H9 (cell line): ENCODE data around the gene PTMA. TPM values are rescaled to one million over a fixed set of nuclear protein-coding genes. Genes with fewer than 3 reads are reported as not detected.
A peak's percentile ranks its signal among the peaks of the same experiment; 100 is the strongest.

ENCODE experiments used
- DNase-seq: peaks from one replicate; pipeline ENCODE4 v3.0.0-alpha.2; 2017
- H2AFZ ChIP-seq: one replicate; pipeline ENCODE4 v1.6.1; 2013; ENCODE audit warnings: mild to moderate bottlenecking, low read length, control low read depth, moderate library complexity
- H2AK5ac ChIP-seq: 2 replicates; pipeline ENCODE4 v1.6.1; 2013; ENCODE audit warnings: low read length, control low read depth, mixed read lengths; ENCODE audit not compliant: insufficient read length
- H2BK120ac ChIP-seq: one replicate; pipeline ENCODE4 v1.6.1; 2013; ENCODE audit warnings: low read depth, mild to moderate bottlenecking, low read length, control low read depth, inconsistent platforms; ENCODE audit not compliant: poor library complexity, severe bottlenecking
- H2BK12ac ChIP-seq: 2 replicates; pipeline ENCODE4 v1.6.1; 2013; ENCODE audit warnings: low read length, control low read depth, mixed read lengths, low read depth; ENCODE audit not compliant: insufficient read length
- H2BK15ac ChIP-seq: 2 replicates; pipeline ENCODE4 v1.6.1; 2013; ENCODE audit warnings: low read depth, low read length, control low read depth
- H2BK20ac ChIP-seq: one replicate; pipeline ENCODE4 v1.6.1; 2013; ENCODE audit warnings: low read depth, mild to moderate bottlenecking, low read length, control low read depth, inconsistent platforms; ENCODE audit not compliant: poor library complexity, severe bottlenecking
- H2BK5ac ChIP-seq: 2 replicates; pipeline ENCODE4 v1.6.1; 2013; ENCODE audit warnings: low read length, control low read depth, mixed read lengths; ENCODE audit not compliant: insufficient read length
- H3K14ac ChIP-seq: 2 replicates; pipeline ENCODE4 v1.6.1; 2013; ENCODE audit warnings: low read length, control low read depth; ENCODE audit not compliant: insufficient read depth
- H3K18ac ChIP-seq: 2 replicates; pipeline ENCODE4 v1.6.1; 2013; ENCODE audit warnings: low read depth, mild to moderate bottlenecking, mixed read lengths, low read length, control low read depth; ENCODE audit not compliant: insufficient read length
- H3K23ac ChIP-seq: 2 replicates; pipeline ENCODE4 v1.6.1; 2013; ENCODE audit warnings: low read length, control low read depth, mixed read lengths, low read depth; ENCODE audit not compliant: insufficient read length
- H3K23me2 ChIP-seq: 2 replicates; pipeline ENCODE4 v1.6.1; 2013; ENCODE audit warnings: low read depth, mild to moderate bottlenecking, mixed read lengths, low read length, control low read depth; ENCODE audit not compliant: insufficient read length, poor library complexity, severe bottlenecking
- H3K27ac ChIP-seq: 2 replicates; pipeline ENCODE4 v1.5.1; 2013; ENCODE audit warnings: low read length, control low read depth, mixed read lengths, low read depth; ENCODE audit not compliant: insufficient read length
- H3K27me3 ChIP-seq: 2 replicates; pipeline ENCODE4 v1.6.1; 2013; ENCODE audit warnings: low read length, control low read depth, inconsistent platforms; ENCODE audit not compliant: insufficient read depth
- H3K4ac ChIP-seq: 2 replicates; pipeline ENCODE4 v1.6.1; 2013; ENCODE audit warnings: low read depth, mild to moderate bottlenecking, control low read depth, inconsistent platforms, low read length, moderate library complexity
- H3K4me1 ChIP-seq: 2 replicates; pipeline ENCODE4 v1.6.1; 2013; ENCODE audit warnings: low read length, control low read depth, inconsistent platforms; ENCODE audit not compliant: insufficient read depth
- H3K4me2 ChIP-seq: 2 replicates; pipeline ENCODE4 v1.6.1; 2013; ENCODE audit warnings: low read length, control low read depth, mixed read lengths; ENCODE audit not compliant: insufficient read length, insufficient read depth
- H3K56ac ChIP-seq: 2 replicates; pipeline ENCODE4 v1.6.1; 2013; ENCODE audit warnings: low read depth, mild to moderate bottlenecking, mixed read lengths, low read length, control low read depth; ENCODE audit not compliant: insufficient read length
- H3K79me1 ChIP-seq: 2 replicates; pipeline ENCODE4 v1.6.1; 2013; ENCODE audit warnings: low read depth, mild to moderate bottlenecking, moderate library complexity, low read length, control low read depth, inconsistent platforms; ENCODE audit not compliant: insufficient read depth, poor library complexity, severe bottlenecking
- H3K79me2 ChIP-seq: 2 replicates; pipeline ENCODE4 v1.6.1; 2013; ENCODE audit warnings: low read length, control low read depth, inconsistent platforms; ENCODE audit not compliant: insufficient read depth
- H3K9ac ChIP-seq: 2 replicates; pipeline ENCODE4 v1.6.1; 2013; ENCODE audit warnings: low read length, control low read depth, mixed read lengths; ENCODE audit not compliant: insufficient read length; ENCODE audit errors: extremely low read depth
- H3K9me3 ChIP-seq: one replicate; pipeline ENCODE4 v1.6.1; 2013; ENCODE audit warnings: low read depth, low read length, inconsistent platforms; ENCODE audit not compliant: control insufficient read depth
- H3T11ph ChIP-seq: one replicate; pipeline ENCODE4 v1.6.1; 2013; ENCODE audit warnings: mild to moderate bottlenecking, low read length, control low read depth, inconsistent platforms
- H4K20me1 ChIP-seq: one replicate; pipeline ENCODE4 v1.6.1; 2013; ENCODE audit not compliant: control insufficient read depth, insufficient read length, insufficient read depth
- H4K5ac ChIP-seq: 2 replicates; pipeline ENCODE4 v1.6.1; 2013; ENCODE audit warnings: low read depth, mild to moderate bottlenecking, mixed read lengths, low read length, control low read depth; ENCODE audit not compliant: insufficient read length
- H4K8ac ChIP-seq: replicated peaks from 2 replicates; pipeline ENCODE4 v1.6.1; 2013; ENCODE audit warnings: low read length, control low read depth, mixed read lengths, low read depth; ENCODE audit not compliant: insufficient read length
- H4K91ac ChIP-seq: 2 replicates; pipeline ENCODE4 v1.6.1; 2013; ENCODE audit warnings: low read depth, mild to moderate bottlenecking, moderate library complexity, mixed read lengths, low read length, control low read depth; ENCODE audit not compliant: insufficient read length
- H3K27ac Mint-ChIP-seq, 3 experiments: 2 replicates in 2 of 3; 3 replicates in 1 of 3; pipeline ENCODE4 v1.8.0; 2020 to 2021; ENCODE audit warnings: mixed read lengths in 3 of 3, mild to moderate bottlenecking in 1 of 3, moderate library complexity in 1 of 3
- H3K27me3 Mint-ChIP-seq: 2 replicates; pipeline ENCODE4 v1.8.0; 2021; ENCODE audit warnings: low read depth, mild to moderate bottlenecking, moderate library complexity, mixed read lengths
- H3K36me3 Mint-ChIP-seq, 3 experiments: 2 replicates in 2 of 3; 3 replicates in 1 of 3; pipeline ENCODE4 v1.8.0; 2020 to 2021; ENCODE audit warnings: low read depth in 3 of 3, mixed read lengths in 3 of 3; ENCODE audit not compliant: insufficient read depth in 1 of 3
- H3K4me1 Mint-ChIP-seq, 2 experiments: 2 replicates each; pipeline ENCODE4 v1.8.0; 2020; ENCODE audit warnings: mixed read lengths in 2 of 2
- H3K4me3 Mint-ChIP-seq, 2 experiments: 2 replicates in 1 of 2; 3 replicates in 1 of 2; pipeline ENCODE4 v1.8.0; 2020 to 2021; ENCODE audit warnings: mild to moderate bottlenecking in 2 of 2, mixed read lengths in 2 of 2, moderate library complexity in 1 of 2
- H3K9me3 Mint-ChIP-seq, 2 experiments: 2 replicates in 1 of 2; 3 replicates in 1 of 2; pipeline ENCODE4 v1.8.0; 2020; ENCODE audit warnings: mild to moderate bottlenecking in 2 of 2, mixed read lengths in 2 of 2, moderate library complexity in 1 of 2
- CTCF ChIP-seq: fragments of 200-600 bp; sonication (generic); conservative IDR thresholded peaks from 3 replicates; pipeline ENCODE4 v1.8.0; 2021; ENCODE audit warnings: antibody characterized with exemption, mild to moderate bottlenecking
- WGBS: extraction: QIAGEN DNeasy Blood & Tissue Kit; methylation state at CpG from one replicate; pipeline ENCODE4 v1.1.7; 2013; ENCODE audit warnings: missing lambda C conversion rate, low lambda C conversion rate, mixed read lengths; ENCODE audit not compliant: insufficient read length; ENCODE audit errors: extremely low coverage; 5-methylcytosine and 5-hydroxymethylcytosine counted together
- total RNA-seq: library from RNA; stranded (reverse); gene quantifications from 2 replicates; pipeline ENCODE4 v1.2.1, GENCODE V29; 2021

The PTMA gene
- total RNA-seq, 1 experiment from 2014 or later: 1,963 TPM

GRCh38 chr2:231662028-231662810 is 46.1 kb upstream of the PTMA start:
- H3K27ac Mint-ChIP-seq: peak overlapping the region; percentile 8 to 92 (median 50); a peak in 4 of 7 replicates
- Histone ChIP-seq H4K91ac (peak overlapping the region; percentile 39), H3K23me2 (peaks cover 3% of the 10 kb centered on the region), H3K9me3 (no peaks in the 10 kb centered on the region), H3K14ac (peak overlapping the region; percentile 83), H3K18ac (peak overlapping the region; percentile 74), H3K4me1 (peaks cover 4% of the 10 kb centered on the region; the same call in 1 of the 2 replicates), H3K56ac (no peak overlapping the region), H2BK5ac (no peak overlapping the region), H3K9ac (peak overlapping the region; percentile 47), H2AFZ (no peak overlapping the region), H3K23ac (no peak overlapping the region), H3K27ac (peak overlapping the region; percentile 1), H3K4ac (no peak overlapping the region; the same call in 1 of the 2 replicates), H3K79me2 (no peaks in the 10 kb centered on the region), H3K4me2 (peak overlapping the region; percentile 1), H3K27me3 (no peaks in the 10 kb centered on the region), H4K5ac (peak overlapping the region; percentile 60), H2BK15ac (no peak overlapping the region), H4K8ac (no peak overlapping the region), H2AK5ac (peak overlapping the region; percentile 6), H2BK20ac (no peak overlapping the region), H2BK12ac (peak overlapping the region; percentile 76), H4K20me1 (no peaks in the 10 kb centered on the region), H2BK120ac (peak overlapping the region; percentile 28), H3T11ph (no peak overlapping the region), H3K79me1 (no peaks in the 10 kb centered on the region)
- WGBS: no CpG with 5 or more reads among the region's 87 CpGs
- DNase-seq: peak; percentile 98
- peak overlapping the region; percentile 36 to 67; a peak in 3 of 5 replicates for H3K4me3 Mint-ChIP-seq
- TF ChIP-seq CTCF: no peak
- H3K36me3 Mint-ChIP-seq: peaks cover 0 to 7% (median 0%) of the 10 kb centered on the region in 3 experiments; a peak in 3 of 7 replicates
- H3K4me1 Mint-ChIP-seq: peaks cover 23 to 41% of the 10 kb centered on the region in 2 experiments
- H3K9me3 Mint-ChIP-seq: peaks cover 0 to 3% of the 10 kb centered on the region in 2 experiments; a peak in 2 of 5 replicates
- H3K27me3 Mint-ChIP-seq: peaks cover 9% of the 10 kb centered on the region
